ENCODE data around the gene TEX261. TPM values are rescaled to one million over a fixed set of nuclear protein-coding genes. Genes with fewer than 3 reads are reported as not detected.

The TEX261 gene
- total RNA-seq, 1 donor from 2014 or later, result 9.4 TPM

DNA sequence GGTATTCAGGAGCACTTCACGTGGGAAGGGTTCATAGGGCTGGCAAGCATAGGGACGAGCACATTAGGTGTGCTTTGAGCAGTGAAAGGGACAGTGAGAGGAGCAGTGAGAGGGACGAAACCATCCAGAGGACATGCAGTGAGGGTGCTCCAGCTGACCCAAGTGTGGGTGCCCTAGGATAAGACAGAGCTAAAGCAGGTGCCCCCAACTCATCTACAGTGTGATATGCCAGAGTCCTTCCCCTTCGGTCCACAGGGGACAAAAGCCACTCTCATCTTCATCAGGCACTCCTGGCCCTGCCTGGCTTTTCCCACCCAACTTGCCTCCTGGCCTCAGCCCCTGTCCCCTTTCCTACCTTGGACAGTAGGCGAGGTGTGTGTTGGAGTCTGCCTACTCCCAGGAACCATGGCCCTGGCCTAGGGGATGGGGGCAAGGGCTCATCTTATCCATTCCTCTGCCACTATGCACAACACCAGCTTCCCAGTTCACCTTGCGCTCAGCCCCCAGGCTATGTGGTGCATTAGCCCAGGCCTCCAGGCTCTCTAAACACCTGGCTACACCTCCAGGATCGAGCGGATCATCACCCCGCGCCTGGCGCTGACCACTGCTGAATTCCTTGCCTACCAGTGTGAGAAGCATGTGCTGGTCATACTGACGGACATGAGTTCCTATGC is 32.3 kb downstream of the TEX261 start:
- Histone ChIP-seq H3F3A (ENCODE audit: low read depth) (no peaks in the 10 kb centered on the region), H3K36me3 (no peaks in the 10 kb centered on the region), H3K79me2 (ENCODE audit: low read depth) (no peaks in the 10 kb centered on the region), H3K27me3 (peaks cover 95% of the 10 kb centered on the region), H2AFZ (replicated peaks) (no peak overlapping the region), H3K27ac (no peak overlapping the region), H3K4me3 (no peak overlapping the region), H3K4me2 (no peak overlapping the region), H3K9me3 (ENCODE audit: low read depth) (no peaks in the 10 kb centered on the region), H4K20me1 (ENCODE audit: low read depth) (no peaks in the 10 kb centered on the region), H3K9ac (no peak overlapping the region), H3K4me1 (peaks cover 3% of the 10 kb centered on the region)
- peaks cover 8% of the 10 kb centered on the region for H3K4me1 Mint-ChIP-seq
- DNase-seq (ENCODE audit: low spot score), result no peak
- peaks cover 42% of the 10 kb centered on the region for H3K27me3 Mint-ChIP-seq (ENCODE audit: insufficient read depth, low read depth)
- H3K36me3 Mint-ChIP-seq, result no peaks in the 10 kb centered on the region
- H3K4me3 Mint-ChIP-seq, result no peak overlapping the region
- TF ChIP-seq CTCF (IDR thresholded peaks at IDR 0.05) (no peak), EZH2 (IDR thresholded peaks at IDR 0.05) (no peak), EZH2phosphoT487 (IDR thresholded peaks at IDR 0.05) (no peak)
- H3K27ac Mint-ChIP-seq, result no peak overlapping the region
- H3K9me3 Mint-ChIP-seq, result no peaks in the 10 kb centered on the region

DNA sequence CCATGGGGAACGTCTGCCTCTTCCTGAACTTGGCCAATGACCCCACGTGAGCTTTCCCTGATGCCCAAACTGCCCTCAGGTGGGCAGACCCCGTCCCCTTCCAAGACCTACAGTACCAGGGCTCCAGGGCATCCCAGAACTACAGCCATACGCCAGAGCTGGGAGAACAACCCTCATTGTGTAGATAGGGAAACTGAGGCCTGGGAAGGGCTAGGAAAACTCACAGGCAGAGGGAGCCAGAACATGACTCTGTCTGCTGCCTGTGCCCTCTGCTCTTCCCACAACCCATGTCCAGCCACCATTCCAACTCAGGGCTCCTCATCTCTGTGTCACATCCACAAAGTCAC is 33.1 kb downstream of the TEX261 start:
- Histone ChIP-seq H2AFZ (replicated peaks) (no peak overlapping the region), H4K20me1 (ENCODE audit: low read depth) (no peaks in the 10 kb centered on the region), H3K27ac (no peak overlapping the region), H3K79me2 (ENCODE audit: low read depth) (no peaks in the 10 kb centered on the region), H3F3A (ENCODE audit: low read depth) (no peaks in the 10 kb centered on the region), H3K27me3 (peaks cover 93% of the 10 kb centered on the region), H3K4me1 (peaks cover 3% of the 10 kb centered on the region), H3K4me3 (no peak overlapping the region), H3K36me3 (no peaks in the 10 kb centered on the region), H3K9ac (no peak overlapping the region), H3K4me2 (no peak overlapping the region), H3K9me3 (ENCODE audit: low read depth) (no peaks in the 10 kb centered on the region)
- peaks cover 8% of the 10 kb centered on the region for H3K4me1 Mint-ChIP-seq
- no peak overlapping the region for H3K27ac Mint-ChIP-seq
- no peaks in the 10 kb centered on the region for H3K36me3 Mint-ChIP-seq
- no peaks in the 10 kb centered on the region for H3K9me3 Mint-ChIP-seq
- DNase-seq (ENCODE audit: low spot score), result no peak
- no peak overlapping the region for H3K4me3 Mint-ChIP-seq
- TF ChIP-seq EZH2 (IDR thresholded peaks at IDR 0.05) (no peak), EZH2phosphoT487 (IDR thresholded peaks at IDR 0.05) (no peak), CTCF (IDR thresholded peaks at IDR 0.05) (no peak)
- peaks cover 38% of the 10 kb centered on the region for H3K27me3 Mint-ChIP-seq (ENCODE audit: insufficient read depth, low read depth)

- no peaks in the 10 kb centered on the region for H3K9me3 Mint-ChIP-seq
- Histone ChIP-seq H3F3A (ENCODE audit: low read depth) (no peaks in the 10 kb centered on the region), H3K4me1 (peaks cover 3% of the 10 kb centered on the region), H3K9me3 (ENCODE audit: low read depth) (no peaks in the 10 kb centered on the region), H3K36me3 (no peaks in the 10 kb centered on the region), H2AFZ (replicated peaks) (no peak overlapping the region), H4K20me1 (ENCODE audit: low read depth) (no peaks in the 10 kb centered on the region), H3K27ac (no peak overlapping the region), H3K9ac (no peak overlapping the region), H3K79me2 (ENCODE audit: low read depth) (no peaks in the 10 kb centered on the region), H3K27me3 (peaks cover 93% of the 10 kb centered on the region), H3K4me3 (no peak overlapping the region), H3K4me2 (no peak overlapping the region)
- H3K4me1 Mint-ChIP-seq, result peaks cover 8% of the 10 kb centered on the region
- H3K36me3 Mint-ChIP-seq, result no peaks in the 10 kb centered on the region
- no peak overlapping the region for H3K27ac Mint-ChIP-seq
- H3K27me3 Mint-ChIP-seq (ENCODE audit: insufficient read depth, low read depth), result peaks cover 36% of the 10 kb centered on the region
- H3K4me3 Mint-ChIP-seq, result no peak overlapping the region
- TF ChIP-seq EZH2 (IDR thresholded peaks at IDR 0.05), result no peak
- no peak for TF ChIP-seq EZH2phosphoT487 (IDR thresholded peaks at IDR 0.05)
- no peak for TF ChIP-seq CTCF (IDR thresholded peaks at IDR 0.05)
- DNase-seq (ENCODE audit: low spot score), result no peak
Measured at GRCh38 chr2:70960833-70961647, 33.6 kb downstream of the TEX261 start.

All from neural progenitor cell (in vitro differentiated cells).